Muscle layer of colon (tissue), 2 donors: ENCODE measurements around the gene MTRR.

Source experiments
- H3K27ac ChIP-seq: one replicate; pipeline ENCODE4 v1.7.0; 2013; ENCODE audit warnings: low read depth, mild to moderate bottlenecking, low read length, moderate library complexity
- H3K27me3 ChIP-seq, 2 donors: one replicate each; pipeline ENCODE4 v1.7.0; 2013; ENCODE audit warnings: low read length in 2 of 2, mild to moderate bottlenecking in 2 of 2; ENCODE audit not compliant: insufficient read depth in 2 of 2, control insufficient read depth in 1 of 2
- H3K36me3 ChIP-seq: one replicate; pipeline ENCODE4 v1.7.0; 2013; ENCODE audit warnings: mild to moderate bottlenecking, low read length; ENCODE audit not compliant: insufficient read depth
- H3K4me1 ChIP-seq: one replicate; pipeline ENCODE4 v1.7.0; 2013; ENCODE audit warnings: mild to moderate bottlenecking, low read length; ENCODE audit not compliant: insufficient read depth
- H3K4me3 ChIP-seq, 2 donors: one replicate each; pipeline ENCODE4 v1.7.0; 2013; ENCODE audit warnings: low read length in 2 of 2, low read depth in 1 of 2, mild to moderate bottlenecking in 1 of 2, moderate library complexity in 1 of 2
- H3K9ac ChIP-seq: one replicate; pipeline ENCODE4 v1.7.0; 2013; ENCODE audit warnings: low read length
- H3K9me3 ChIP-seq: one replicate; pipeline ENCODE4 v1.7.0; 2013; ENCODE audit warnings: mild to moderate bottlenecking, low read length
- donor health status: abdominal sarcoma.
- donor health status: Adenocarcinoma of cecum.

Gene MTRR

DNA sequence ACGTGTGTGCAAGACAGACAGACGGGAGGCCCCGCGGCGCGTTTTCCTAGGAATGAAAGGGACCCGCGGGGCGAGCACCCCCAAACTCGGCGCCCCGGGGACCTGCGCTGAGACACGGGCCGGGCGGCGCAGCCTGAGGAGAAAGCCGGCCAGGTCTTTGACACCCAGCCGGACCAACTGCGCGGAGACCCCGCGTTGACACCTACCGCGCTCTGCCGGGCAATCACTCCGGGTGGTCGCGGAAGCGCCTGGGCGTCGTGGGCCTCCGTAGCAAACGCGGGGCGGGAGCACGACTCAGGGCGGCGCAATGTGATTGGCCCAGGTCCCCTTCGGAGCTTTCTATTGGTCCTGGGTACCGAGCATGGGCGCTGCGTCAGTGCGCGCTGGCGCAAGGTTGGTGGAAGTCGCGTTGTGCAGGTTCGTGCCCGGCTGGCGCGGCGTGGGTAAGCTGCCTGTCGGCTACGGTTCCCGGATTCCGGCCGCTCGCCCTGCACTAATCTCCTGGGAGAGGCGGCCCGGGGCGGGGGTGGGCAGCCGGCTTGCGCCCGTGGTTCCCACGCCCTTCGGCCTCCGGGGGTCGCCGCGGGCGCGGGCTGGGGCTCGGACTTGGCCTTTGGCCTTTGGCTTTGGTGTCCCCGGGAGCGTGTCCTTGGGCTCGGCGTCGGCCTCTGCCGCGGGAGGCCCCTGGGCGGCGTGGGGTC is at the start of gene MTRR, which contains the start of gene FASTKD3:
TSS of gene MTRR (plus strand) at position 376 of the 701 bp plus-strand sequence. CDS start 1,647 bp downstream, outside the sequence.
TSS of gene FASTKD3 (minus strand) at position 259 of the 701 bp plus-strand sequence. CDS start 948 bp downstream, outside the sequence.
- Histone ChIP-seq H3K9me3 (no peaks in the 10 kb centered on the region), H3K27me3 (no peaks in the 10 kb centered on the region), H3K27ac (peak within 1 kb of the TSS; percentile 79), H3K36me3 (peaks cover 9% of the 10 kb centered on the region), H3K4me1 (peaks cover 19% of the 10 kb centered on the region), H3K9ac (peak within 1 kb of the TSS; percentile 40), H3K4me3 (peak within 1 kb of the TSS; percentile 76 to 81)

DNA sequence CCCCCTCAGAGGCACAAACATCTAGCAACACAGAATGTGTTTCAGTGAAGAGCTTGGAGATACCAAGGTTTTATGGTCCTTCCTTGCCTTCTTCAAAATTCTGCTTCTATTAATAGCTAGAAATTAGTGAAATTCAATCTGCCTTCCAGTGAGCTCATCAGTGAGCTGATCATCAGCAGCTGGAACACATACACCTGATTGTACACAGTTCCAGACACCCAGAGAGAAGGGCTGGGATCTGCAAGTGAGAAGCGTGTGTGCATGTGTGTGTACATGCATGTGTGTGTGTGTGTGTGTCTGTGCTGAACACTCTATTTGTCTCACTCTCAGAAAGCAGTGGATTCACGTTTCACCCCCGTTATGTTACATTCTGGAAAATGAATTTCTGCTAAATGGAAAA is 46.5 kb upstream of the MTRR start:
- no peaks in the 10 kb centered on the region for H3K4me1 ChIP-seq
- H3K9ac ChIP-seq = no peak overlapping the region
- no peak overlapping the region for H3K4me3 ChIP-seq
- H3K27ac ChIP-seq = no peak overlapping the region
- H3K27me3 ChIP-seq = no peaks in the 10 kb centered on the region
- H3K9me3 ChIP-seq = no peaks in the 10 kb centered on the region
- H3K36me3 ChIP-seq = peaks cover 4% of the 10 kb centered on the region

- H3K9ac ChIP-seq = no peak overlapping the region
- no peak overlapping the region for H3K27ac ChIP-seq
- no peak overlapping the region for H3K4me3 ChIP-seq
- no peaks in the 10 kb centered on the region for H3K9me3 ChIP-seq
- peaks cover 4% of the 10 kb centered on the region for H3K36me3 ChIP-seq
- no peaks in the 10 kb centered on the region for H3K4me1 ChIP-seq
- H3K27me3 ChIP-seq = no peaks in the 10 kb centered on the region
Observed at GRCh38 chr5:7823594-7823993, 45.4 kb upstream of the MTRR start.

DNA sequence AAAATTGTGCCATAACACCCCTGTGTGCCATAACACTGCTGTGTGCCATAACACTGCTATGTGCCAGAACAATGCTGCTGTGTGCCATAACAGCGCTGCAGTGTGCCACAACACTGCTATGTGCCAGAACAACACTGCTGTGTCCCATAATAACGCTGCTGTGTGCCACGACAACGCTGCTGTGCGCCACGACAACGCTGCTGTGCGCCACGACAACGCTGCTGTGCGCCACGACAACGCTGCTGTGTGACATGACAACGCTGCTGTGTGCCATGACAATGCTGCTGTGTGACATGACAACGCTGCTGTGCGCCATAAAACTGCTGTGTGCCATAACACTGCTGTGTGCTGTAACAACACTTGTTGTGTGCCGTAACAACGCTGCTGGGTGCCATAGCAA is 44.0 kb upstream of the MTRR start:
- H3K4me3 ChIP-seq = no peak overlapping the region
- H3K27ac ChIP-seq = no peak overlapping the region
- peaks cover 4% of the 10 kb centered on the region for H3K36me3 ChIP-seq
- H3K4me1 ChIP-seq = no peaks in the 10 kb centered on the region
- no peaks in the 10 kb centered on the region for H3K27me3 ChIP-seq
- no peaks in the 10 kb centered on the region for H3K9me3 ChIP-seq
- H3K9ac ChIP-seq = no peak overlapping the region

GRCh38 chr5:7825630-7826029 is 43.3 kb upstream of the MTRR start:
- Histone ChIP-seq H3K9me3 (no peaks in the 10 kb centered on the region), H3K4me3 (no peak overlapping the region), H3K27me3 (no peaks in the 10 kb centered on the region)

GRCh38 chr5:7827610-7828009 is 41.3 kb upstream of the MTRR start:
- H3K27ac ChIP-seq = no peak overlapping the region

More at GRCh38 chr5:7825630-7826029, 43.3 kb upstream of the MTRR start:
- Histone ChIP-seq H3K36me3 (peaks cover 4% of the 10 kb centered on the region), H3K27ac (no peak overlapping the region), H3K9ac (no peak overlapping the region), H3K4me1 (no peaks in the 10 kb centered on the region)

GRCh38 chr5:7828269-7828668 is 40.7 kb upstream of the MTRR start:
- Histone ChIP-seq H3K9ac (no peak overlapping the region), H3K4me1 (no peaks in the 10 kb centered on the region), H3K9me3 (no peaks in the 10 kb centered on the region), H3K36me3 (peaks cover 4% of the 10 kb centered on the region), H3K27ac (no peak overlapping the region), H3K27me3 (no peaks in the 10 kb centered on the region), H3K4me3 (no peak overlapping the region)

More at GRCh38 chr5:7827610-7828009, 41.3 kb upstream of the MTRR start:
- H3K9ac ChIP-seq = no peak overlapping the region
- H3K27me3 ChIP-seq = no peaks in the 10 kb centered on the region
- H3K9me3 ChIP-seq = no peaks in the 10 kb centered on the region
- no peak overlapping the region for H3K4me3 ChIP-seq
- H3K4me1 ChIP-seq = no peaks in the 10 kb centered on the region
- peaks cover 4% of the 10 kb centered on the region for H3K36me3 ChIP-seq

- Histone ChIP-seq H3K4me1 (no peaks in the 10 kb centered on the region), H3K9me3 (no peaks in the 10 kb centered on the region), H3K4me3 (no peak overlapping the region), H3K36me3 (no peaks in the 10 kb centered on the region), H3K9ac (no peak overlapping the region), H3K27ac (no peak overlapping the region), H3K27me3 (no peaks in the 10 kb centered on the region)
Observed at GRCh38 chr5:7834982-7835381, 34.0 kb upstream of the MTRR start.

GRCh38 chr5:7837403-7837802 is 31.5 kb upstream of the MTRR start:
- Histone ChIP-seq H3K27ac (no peak overlapping the region), H3K4me1 (no peaks in the 10 kb centered on the region), H3K9ac (no peak overlapping the region), H3K9me3 (no peaks in the 10 kb centered on the region), H3K4me3 (no peak overlapping the region), H3K27me3 (no peaks in the 10 kb centered on the region), H3K36me3 (no peaks in the 10 kb centered on the region)

DNA sequence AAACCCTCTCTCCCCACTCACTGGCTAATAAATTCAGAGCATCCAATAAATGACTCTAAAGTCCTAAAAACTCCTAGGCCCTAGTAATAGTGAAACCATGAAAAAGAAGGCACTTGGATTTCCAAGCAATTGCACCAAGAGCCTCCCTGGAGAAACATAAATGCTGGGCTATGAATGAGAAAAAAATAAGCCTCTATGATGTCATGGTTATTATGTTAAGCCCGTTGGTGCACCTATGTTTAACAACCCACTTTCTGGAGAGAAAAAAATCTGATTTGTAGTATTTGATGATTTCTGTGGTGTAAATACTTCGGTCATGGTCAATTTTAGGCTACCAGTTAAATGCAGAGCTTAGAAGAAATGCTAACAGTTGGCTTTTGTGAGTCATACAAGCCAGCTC is 26.4 kb upstream of the MTRR start:
- Histone ChIP-seq H3K36me3 (no peaks in the 10 kb centered on the region), H3K4me1 (no peaks in the 10 kb centered on the region), H3K9ac (no peak overlapping the region), H3K27ac (no peak overlapping the region), H3K27me3 (peaks cover 0 to 5% of the 10 kb centered on the region in 2 donors), H3K9me3 (no peaks in the 10 kb centered on the region), H3K4me3 (no peak overlapping the region)

- no peak overlapping the region for H3K27ac ChIP-seq
- H3K36me3 ChIP-seq = no peaks in the 10 kb centered on the region
- no peak overlapping the region for H3K4me3 ChIP-seq
- H3K27me3 ChIP-seq = peaks cover 16% of the 10 kb centered on the region in 2 donors
- H3K4me1 ChIP-seq = peaks cover 5% of the 10 kb centered on the region
- H3K9me3 ChIP-seq = no peaks in the 10 kb centered on the region
- no peak overlapping the region for H3K9ac ChIP-seq
Observed at GRCh38 chr5:7844901-7845300, 24.0 kb upstream of the MTRR start.

DNA sequence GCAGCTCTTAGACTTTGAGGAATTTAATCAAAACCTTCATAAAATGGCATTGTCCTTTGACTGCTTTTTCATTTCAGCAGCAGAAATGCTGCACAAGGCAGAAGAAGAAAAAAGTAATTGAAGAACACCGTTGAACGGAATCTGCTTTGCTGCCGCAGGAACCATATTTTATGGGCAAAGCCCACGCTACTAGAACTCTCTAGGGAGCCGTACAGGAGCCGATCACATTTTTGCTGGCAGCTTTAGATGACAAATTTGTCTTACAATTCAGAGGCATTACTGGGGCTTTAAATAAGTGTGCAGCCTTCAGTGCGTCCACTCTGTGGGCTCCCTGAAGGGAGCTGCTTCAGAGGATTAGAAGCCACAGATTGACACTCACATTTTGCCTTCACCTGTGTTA is 23.4 kb upstream of the MTRR start:
- peaks cover 16 to 20% of the 10 kb centered on the region in 2 donors for H3K27me3 ChIP-seq
- H3K27ac ChIP-seq = no peak overlapping the region

More for the DNA sequence above, 23.4 kb upstream of the MTRR start:
- H3K36me3 ChIP-seq = no peaks in the 10 kb centered on the region
- H3K9me3 ChIP-seq = no peaks in the 10 kb centered on the region
- no peak overlapping the region for H3K4me3 ChIP-seq
- H3K9ac ChIP-seq = no peak overlapping the region
- H3K4me1 ChIP-seq = peaks cover 5% of the 10 kb centered on the region
